Esophagus muscularis mucosa (tissue), 3 donors: ENCODE measurements around the gene TMPRSS9.

Source experiments
- CTCF ChIP-seq, 3 experiments: fragments of 200-600 bp in 2 of 3; fragments of 450-650 bp in 1 of 3; sonication (generic) in 2 of 3; IDR thresholded peaks; one replicate each; pipeline ENCODE4 v1.5.1; 2017 to 2019; ENCODE audit warnings: antibody characterized with exemption in 3 of 3, mild to moderate bottlenecking in 2 of 3, moderate library complexity in 1 of 3
- POLR2A ChIP-seq: fragments of 450-650 bp; IDR thresholded peaks from one replicate; pipeline ENCODE4 v1.6.1; 2017; ENCODE audit warnings: antibody characterized with exemption, moderate library complexity, mild to moderate bottlenecking, low read depth
- POLR2AphosphoS5 ChIP-seq, 2 donors: sonication (generic); formaldehyde crosslinking; IDR thresholded peaks; one replicate each; pipeline ENCODE4 v1.6.1; 2017; ENCODE audit warnings: antibody characterized with exemption in 2 of 2

DNA sequence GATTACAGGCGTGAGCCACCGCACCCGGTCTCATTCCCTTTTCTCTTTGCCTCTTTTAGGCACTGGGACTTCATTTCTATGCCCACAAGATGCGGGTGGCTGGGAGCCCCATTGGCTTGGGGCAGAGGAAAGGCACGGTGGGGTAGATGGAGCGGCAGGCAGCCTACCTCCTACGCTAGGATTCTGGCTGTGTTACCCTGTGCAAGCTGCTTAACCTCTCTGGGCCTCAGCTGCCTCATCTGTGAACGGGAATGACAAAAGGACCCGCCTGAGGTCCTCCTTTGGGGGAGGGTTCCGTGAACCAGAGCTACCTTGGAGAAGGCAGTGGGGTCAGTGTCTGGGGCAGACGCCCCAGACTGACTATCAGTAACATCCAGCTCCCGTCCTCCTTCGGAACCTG lies 42.8 kb upstream of the TMPRSS9 start:
- TF ChIP-seq CTCF (IDR thresholded peaks at IDR 0.05) (no peak), POLR2AphosphoS5 (IDR thresholded peaks at IDR 0.05) (no peak), POLR2A (no peak)
